KMS-11 (cell line): Measurements from ENCODE around the gene PARVB.

Source experiments
- H2AFZ ChIP-seq: fragments of 200-600 bp; sonication (generic); 2 replicates; pipeline ENCODE4 v1.6.1; 2016; ENCODE audit warnings: antibody characterized with exemption, mixed run types, low read depth
- H3K27ac ChIP-seq: fragments of 200-600 bp; sonication (generic); 2 replicates; pipeline ENCODE4 v1.6.1; 2016; ENCODE audit warnings: mild to moderate bottlenecking, mixed run types
- H3K27me3 ChIP-seq: fragments of 200-600 bp; sonication (generic); 2 replicates; pipeline ENCODE4 v1.6.1; 2017; ENCODE audit warnings: mild to moderate bottlenecking, low read depth, mixed run types, moderate library complexity; ENCODE audit not compliant: insufficient read depth
- H3K36me3 ChIP-seq: fragments of 200-600 bp; sonication (generic); 2 replicates; pipeline ENCODE4 v1.6.1; 2017; ENCODE audit warnings: mild to moderate bottlenecking, mixed run types; ENCODE audit not compliant: insufficient read depth
- H3K4me1 ChIP-seq: fragments of 200-600 bp; sonication (generic); 2 replicates; pipeline ENCODE4 v1.6.1; 2016; ENCODE audit warnings: mild to moderate bottlenecking, low read depth, mixed run types; ENCODE audit not compliant: poor library complexity, severe bottlenecking
- H3K4me2 ChIP-seq: fragments of 200-600 bp; sonication (generic); 2 replicates; pipeline ENCODE4 v1.7.0; 2016; ENCODE audit warnings: mild to moderate bottlenecking, mixed run types
- H3K4me3 ChIP-seq: fragments of 200-600 bp; sonication (generic); IDR thresholded peaks from 2 replicates; pipeline ENCODE4 v1.6.1; 2017; ENCODE audit warnings: low read depth, low read length, mixed read lengths; ENCODE audit not compliant: insufficient read depth
- H3K79me2 ChIP-seq: fragments of 200-600 bp; sonication (generic); 2 replicates; pipeline ENCODE4 v1.6.1; 2016; ENCODE audit warnings: low read depth, mixed run types; ENCODE audit not compliant: insufficient read depth
- H3K9ac ChIP-seq: fragments of 200-600 bp; sonication (generic); 2 replicates; pipeline ENCODE4 v1.6.1; 2016; ENCODE audit warnings: mild to moderate bottlenecking, mixed run types
- H4K20me1 ChIP-seq: fragments of 200-600 bp; sonication (generic); 2 replicates; pipeline ENCODE4 v1.6.1; 2016; ENCODE audit warnings: mild to moderate bottlenecking, mixed run types; ENCODE audit not compliant: insufficient read depth
- TF ChIP-seq, protein P1 (sequence below): fragments of 200-600 bp; sonication (generic); conservative IDR thresholded peaks from 2 replicates; pipeline ENCODE4 v1.6.1; 2017; ENCODE audit warnings: low read depth, mild to moderate bottlenecking, antibody characterized with exemption, low read length, moderate library complexity, mixed read lengths

The PARVB gene

DNA sequence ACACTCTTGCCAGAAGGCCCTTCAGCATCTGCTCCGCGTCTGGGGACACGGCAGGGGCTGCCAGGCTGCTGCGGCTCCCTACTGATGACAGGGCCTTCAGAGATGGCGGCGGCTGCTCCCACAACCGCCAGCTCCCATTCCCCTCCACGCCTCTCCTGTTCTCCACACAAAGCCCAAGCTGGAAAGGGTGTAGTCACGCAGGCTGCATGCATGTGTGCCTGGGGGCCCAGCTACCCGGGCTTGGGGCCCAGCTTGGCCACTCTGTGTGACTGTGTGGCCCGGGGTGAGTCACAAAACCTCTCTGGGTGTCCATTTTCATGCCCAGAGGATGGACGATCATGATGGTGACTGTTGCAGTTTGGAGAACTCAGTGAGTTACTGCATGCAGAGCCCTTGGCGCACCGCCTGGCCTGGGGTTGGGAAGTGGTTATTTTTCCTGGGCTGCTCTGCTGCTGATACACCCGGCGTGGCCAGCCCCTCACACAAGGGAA is 31.7 kb upstream of the PARVB start:
- Histone ChIP-seq H3K4me3 (no peak overlapping the region), H3K36me3 (no peaks in the 10 kb centered on the region), H2AFZ (no peak overlapping the region), H3K79me2 (no peaks in the 10 kb centered on the region), H3K27ac (no peak overlapping the region), H3K9ac (no peak overlapping the region), H3K27me3 (no peaks in the 10 kb centered on the region), H3K4me2 (no peak overlapping the region), H3K4me1 (no peaks in the 10 kb centered on the region), H4K20me1 (no peaks in the 10 kb centered on the region)
- TF ChIP-seq, protein P1, sequence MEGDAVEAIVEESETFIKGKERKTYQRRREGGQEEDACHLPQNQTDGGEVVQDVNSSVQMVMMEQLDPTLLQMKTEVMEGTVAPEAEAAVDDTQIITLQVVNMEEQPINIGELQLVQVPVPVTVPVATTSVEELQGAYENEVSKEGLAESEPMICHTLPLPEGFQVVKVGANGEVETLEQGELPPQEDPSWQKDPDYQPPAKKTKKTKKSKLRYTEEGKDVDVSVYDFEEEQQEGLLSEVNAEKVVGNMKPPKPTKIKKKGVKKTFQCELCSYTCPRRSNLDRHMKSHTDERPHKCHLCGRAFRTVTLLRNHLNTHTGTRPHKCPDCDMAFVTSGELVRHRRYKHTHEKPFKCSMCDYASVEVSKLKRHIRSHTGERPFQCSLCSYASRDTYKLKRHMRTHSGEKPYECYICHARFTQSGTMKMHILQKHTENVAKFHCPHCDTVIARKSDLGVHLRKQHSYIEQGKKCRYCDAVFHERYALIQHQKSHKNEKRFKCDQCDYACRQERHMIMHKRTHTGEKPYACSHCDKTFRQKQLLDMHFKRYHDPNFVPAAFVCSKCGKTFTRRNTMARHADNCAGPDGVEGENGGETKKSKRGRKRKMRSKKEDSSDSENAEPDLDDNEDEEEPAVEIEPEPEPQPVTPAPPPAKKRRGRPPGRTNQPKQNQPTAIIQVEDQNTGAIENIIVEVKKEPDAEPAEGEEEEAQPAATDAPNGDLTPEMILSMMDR: no peak

DNA sequence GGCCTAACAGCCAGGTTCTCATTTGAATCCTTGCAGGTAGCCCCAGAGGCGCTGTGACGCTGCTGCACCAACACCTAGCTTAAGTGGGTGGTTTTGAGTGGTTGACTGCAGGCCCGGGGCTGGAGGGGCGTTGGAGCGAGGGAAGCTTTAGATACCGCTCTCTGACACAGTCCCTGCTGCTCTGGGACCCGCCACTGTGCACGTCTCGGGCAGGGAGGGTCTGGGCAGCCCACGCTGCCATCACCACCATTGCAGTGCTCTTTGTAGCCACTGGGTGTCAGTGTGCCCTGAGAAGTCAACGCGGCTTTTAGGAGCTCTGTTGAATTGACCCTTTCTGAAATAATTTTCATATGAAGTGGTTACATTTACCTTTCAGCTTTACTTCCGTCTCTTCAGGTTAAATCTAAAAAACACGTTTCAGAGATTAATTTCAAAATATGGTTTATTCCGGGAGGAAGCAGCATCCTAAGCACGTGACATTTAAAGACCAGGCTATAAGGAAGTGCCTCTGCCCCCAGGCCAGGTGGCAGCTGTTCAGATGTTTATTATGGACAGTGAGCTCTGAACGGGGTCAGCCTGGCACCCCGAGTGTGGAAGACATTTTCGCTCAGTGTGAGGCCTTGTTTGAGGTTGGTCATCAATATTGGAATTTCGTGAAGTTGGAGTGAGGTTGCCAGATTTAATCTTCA is 30.9 kb upstream of the PARVB start:
- TF ChIP-seq, protein P1: peak; percentile 89
- Histone ChIP-seq H3K36me3 (no peaks in the 10 kb centered on the region), H3K4me2 (no peak overlapping the region), H3K4me1 (no peaks in the 10 kb centered on the region), H3K4me3 (no peak overlapping the region), H4K20me1 (no peaks in the 10 kb centered on the region), H3K9ac (no peak overlapping the region), H2AFZ (no peak overlapping the region), H3K79me2 (no peaks in the 10 kb centered on the region), H3K27ac (no peak overlapping the region), H3K27me3 (no peaks in the 10 kb centered on the region)

DNA sequence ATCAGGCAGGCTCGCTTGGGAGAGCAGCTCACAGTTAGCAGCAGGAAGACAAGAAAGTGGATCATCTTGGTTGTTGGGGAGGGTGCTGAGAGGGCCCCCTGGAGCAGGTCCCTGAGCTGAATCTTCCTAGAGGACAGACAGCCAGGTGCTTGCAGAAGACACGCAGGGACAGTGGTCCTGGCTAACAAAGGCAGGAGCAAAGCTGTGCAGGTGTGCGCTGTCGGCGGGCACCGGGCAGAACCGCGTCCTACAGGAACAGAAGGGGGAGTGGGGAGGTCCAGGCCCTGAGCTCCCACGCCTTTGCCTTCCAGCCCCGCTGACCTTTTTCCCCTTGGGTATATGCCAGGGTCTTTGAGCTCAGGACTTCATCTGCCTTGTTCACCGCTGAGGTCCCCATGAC is 30.1 kb upstream of the PARVB start:
- Histone ChIP-seq H3K36me3 (no peaks in the 10 kb centered on the region), H3K27me3 (no peaks in the 10 kb centered on the region), H3K9ac (no peak overlapping the region), H3K4me1 (no peaks in the 10 kb centered on the region), H2AFZ (no peak overlapping the region), H4K20me1 (no peaks in the 10 kb centered on the region), H3K4me2 (no peak overlapping the region), H3K4me3 (no peak overlapping the region), H3K79me2 (no peaks in the 10 kb centered on the region), H3K27ac (no peak overlapping the region)
- TF ChIP-seq, protein P1: no peak

DNA sequence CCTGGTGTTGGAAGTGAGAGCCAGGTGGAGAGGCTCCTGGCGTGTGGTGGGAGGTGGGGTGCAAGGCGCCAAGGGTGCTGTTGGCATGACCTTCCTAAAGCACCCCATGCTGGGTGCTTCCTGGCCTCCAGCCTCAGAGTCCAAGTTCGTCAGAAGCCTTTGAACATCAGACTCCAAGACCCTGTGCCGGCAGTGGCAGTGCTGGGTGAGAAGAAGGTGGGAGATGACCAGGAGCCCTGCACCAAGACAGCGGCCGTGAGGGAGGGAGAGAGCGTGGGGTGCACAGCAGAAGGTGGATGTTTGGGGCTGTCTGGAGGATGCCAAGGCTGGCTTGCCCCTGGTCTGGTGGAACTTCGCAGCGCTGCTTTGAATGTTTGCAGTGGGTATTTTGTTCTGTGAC is 29.7 kb upstream of the PARVB start:
- H3K27me3 ChIP-seq: no peaks in the 10 kb centered on the region
- no peak overlapping the region for H3K27ac ChIP-seq
- no peaks in the 10 kb centered on the region for H4K20me1 ChIP-seq
- H3K79me2 ChIP-seq: no peaks in the 10 kb centered on the region
- H2AFZ ChIP-seq: no peak overlapping the region
- no peaks in the 10 kb centered on the region for H3K4me1 ChIP-seq
- H3K4me3 ChIP-seq: no peak overlapping the region
- no peak overlapping the region for H3K4me2 ChIP-seq
- no peak overlapping the region for H3K9ac ChIP-seq
- H3K36me3 ChIP-seq: no peaks in the 10 kb centered on the region
- TF ChIP-seq, protein P1: no peak
